Endothelial cell of umbilical vein (primary cell): ENCODE data around the gene NEXN. TPM values are rescaled to one million over a fixed set of nuclear protein-coding genes. Genes with fewer than 3 reads are reported as not detected.
A peak's percentile ranks its signal among the peaks of the same experiment; 100 is the strongest.

ENCODE experiments used
- BruUV-seq: library from RNA; stranded (reverse); fragments of 400-500 nt; replicated peaks from 2 replicates; lab custom pipeline; 2021; lab: Mats Ljungman, UMichigan
- CTCF ChIA-PET: fragments of 300-600, 350-600 bp; sonication (Branson Sonifier 250); formaldehyde crosslinking; loops from one replicate; lab custom pipeline; 2021; ENCODE audit warnings: antibody characterized with exemption, inconsistent platforms; lab: Charles Lee
- POLR2A ChIA-PET: fragments of 300-600, 350-600 bp; sonication (Branson Sonifier 250); formaldehyde crosslinking; loops from one replicate; lab custom pipeline; 2021; ENCODE audit warnings: antibody characterized with exemption, inconsistent platforms; lab: Charles Lee
- DNase-seq: peaks from one replicate; pipeline ENCODE4 v3.0.0-alpha.2; 2011; ENCODE audit warnings: low read depth, low spot score
- FAIRE-seq: peaks from 2 replicates; lab custom pipeline; 2011; peaks lifted over from hg19 to GRCh38; lab: Jason Lieb, UNC
- H2AFZ ChIP-seq: 2 replicates; pipeline ENCODE4 v1.6.0; 2012; ENCODE audit warnings: low read depth, low read length, control low read depth, inconsistent platforms
- H3K27ac ChIP-seq: 2 replicates; pipeline ENCODE4 v1.5.1; 2011; ENCODE audit warnings: low read depth, mild to moderate bottlenecking, control low read depth, low read length, moderate library complexity; ENCODE audit not compliant: insufficient read depth
- H3K27me3 ChIP-seq, 2 experiments: 2 replicates each; pipeline versions ENCODE4 v1.6.0 to v1.6.1; 2011; ENCODE audit warnings: low read length in 2 of 2, mixed read lengths in 1 of 2; ENCODE audit not compliant: control insufficient read depth in 2 of 2, insufficient read depth in 2 of 2
- H3K36me3 ChIP-seq, 2 experiments: 2 replicates in 1 of 2; 3 replicates in 1 of 2; pipeline ENCODE4 v1.5.1; 2011; ENCODE audit warnings: low read length in 2 of 2, mild to moderate bottlenecking in 1 of 2, moderate library complexity in 1 of 2; ENCODE audit not compliant: control insufficient read depth in 2 of 2, insufficient read depth in 2 of 2; ENCODE audit errors: extremely low read depth in 1 of 2
- H3K4me1 ChIP-seq: 3 replicates; pipeline ENCODE4 v1.5.1; 2011; ENCODE audit warnings: mild to moderate bottlenecking, low read length; ENCODE audit not compliant: control insufficient read depth, insufficient read depth; ENCODE audit errors: extremely low read depth
- H3K4me2 ChIP-seq: 2 replicates; pipeline ENCODE4 v1.6.1; 2011; ENCODE audit warnings: low read length, control low read depth, mixed read lengths; ENCODE audit not compliant: insufficient read depth
- H3K4me3 ChIP-seq, 3 experiments: fragments of 200-600 bp in 1 of 3; sonication (generic), shearing (Covaris generic) in 1 of 3; replicated peaks in 1 of 3; 2 replicates each; pipeline ENCODE4 v1.5.1; 2011 to 2016; ENCODE audit warnings: control low read depth in 3 of 3, low read length in 3 of 3, mild to moderate bottlenecking in 2 of 3, inconsistent platforms in 1 of 3, low read depth in 1 of 3, moderate library complexity in 1 of 3; ENCODE audit not compliant: insufficient read depth in 1 of 3
- H3K79me2 ChIP-seq: 2 replicates; pipeline ENCODE4 v1.6.0; 2012; ENCODE audit warnings: low read length, inconsistent platforms; ENCODE audit not compliant: control insufficient read depth, insufficient read depth
- H3K9ac ChIP-seq: replicated peaks from 2 replicates; pipeline ENCODE3; 2011; ENCODE audit warnings: low read length, control low read depth; ENCODE audit not compliant: insufficient read depth; ENCODE audit errors: extremely low read depth
- H3K9me1 ChIP-seq: replicated peaks from 3 replicates; pipeline ENCODE4 v1.6.0; 2011; ENCODE audit warnings: mild to moderate bottlenecking, low read length; ENCODE audit not compliant: control insufficient read depth, insufficient read depth; ENCODE audit errors: extremely low read depth
- H3K9me3 ChIP-seq: replicated peaks from 2 replicates; pipeline ENCODE4 v1.5.1; 2012; ENCODE audit warnings: low read length, inconsistent platforms; ENCODE audit not compliant: control insufficient read depth, insufficient read depth
- H4K20me1 ChIP-seq: replicated peaks from 2 replicates; pipeline ENCODE3; 2011; ENCODE audit warnings: mild to moderate bottlenecking, low read length; ENCODE audit not compliant: control insufficient read depth, insufficient read depth; ENCODE audit errors: extremely low read depth
- EZH2 ChIP-seq: IDR thresholded peaks from 2 replicates; pipeline ENCODE4 v1.6.1; 2012; ENCODE audit warnings: borderline replicate concordance, low read depth, mild to moderate bottlenecking, moderate library complexity, low read length, inconsistent platforms; ENCODE audit not compliant: severe bottlenecking
- FOS ChIP-seq: IDR thresholded peaks from 2 replicates; pipeline ENCODE4 v1.6.1; 2011; ENCODE audit warnings: mild to moderate bottlenecking, low read length, moderate library complexity, borderline replicate concordance; ENCODE audit not compliant: insufficient read depth
- GATA2 ChIP-seq: IDR thresholded peaks from 2 replicates; pipeline ENCODE4 v1.7.0; 2011; ENCODE audit warnings: low read depth, mild to moderate bottlenecking, moderate library complexity, mixed read lengths, low read length; ENCODE audit not compliant: insufficient read length, insufficient read depth
- JUN ChIP-seq: IDR thresholded peaks from 2 replicates; pipeline ENCODE4 v1.6.1; 2011; ENCODE audit warnings: borderline replicate concordance, low read depth; ENCODE audit not compliant: insufficient read length, insufficient read depth
- MYC ChIP-seq: IDR thresholded peaks from one replicate; pipeline ENCODE4 v1.6.1; 2011; ENCODE audit warnings: mild to moderate bottlenecking, low read depth, low read length
- POLR2A ChIP-seq: IDR thresholded peaks from 2 replicates; pipeline ENCODE4 v1.6.1; 2012; ENCODE audit warnings: low read depth, mild to moderate bottlenecking, control low read depth, low read length
- POLR2AphosphoS5 ChIP-seq: IDR thresholded peaks from 2 replicates; pipeline ENCODE4 v1.6.1; 2012; ENCODE audit warnings: low read depth, mild to moderate bottlenecking, control low read depth, low read length, moderate library complexity; ENCODE audit not compliant: insufficient read depth
- dilution Hi-C: fragments of 300-500 bp; cut with MboI; formaldehyde crosslinking; loops from one replicate; pipeline ENCODE4 v1.15.0; 2019; ENCODE audit warnings: low sequenced_read_pairs; ENCODE audit not compliant: extremely low pct_ligation_motif_present
- intact Hi-C: fragments of 100-400 bp; cut with micrococcal nuclease; formaldehyde crosslinking; loops from one replicate; pipeline ENCODE4 v1.10.0; 2022
- polyA plus RNA-seq, 4 experiments: library from polyadenylated mRNA; depleted of rRNA in 3 of 4; stranded (reverse) in 3 of 4; unstranded in 1 of 4; fragments of >200 nt; gene quantifications; 2 replicates each; pipeline versions ENCODE4 v1.2.1 to v1.2.3, GENCODE V29; 2011 to 2012; ENCODE audit warnings: missing spikeins in 1 of 4
- total RNA-seq: library from RNA; stranded (reverse); gene quantifications from 2 replicates; pipeline ENCODE4 v1.2.3, GENCODE V29; 2021
- TF ChIP-seq, protein P1 (sequence below): IDR thresholded peaks from 2 replicates; pipeline ENCODE4 v1.6.1; 2011; ENCODE audit not compliant: insufficient read depth, insufficient read length

NEXN gene
- total and polyA plus RNA-seq, 2 donors (not counting 3 experiments of a cell fraction or from before 2014, with no cell fraction given), result 1.0 to 11.7 TPM

GRCh38 chr1:77899647-77900320 lies 11.4 kb downstream of the NEXN start:
- Histone ChIP-seq H3K9me1 (no peaks in the 10 kb centered on the region), H4K20me1 (no peaks in the 10 kb centered on the region), H3K4me2 (no peak overlapping the region), H3K9ac (no peak overlapping the region), H3K79me2 (peaks cover 8% of the 10 kb centered on the region), H3K27ac (no peak overlapping the region), H3K27me3 (no peaks in the 10 kb centered on the region), H3K4me1 (peaks cover 4% of the 10 kb centered on the region), H2AFZ (no peak overlapping the region), H3K36me3 (no peaks in the 10 kb centered on the region), H3K4me3 (no peak overlapping the region), H3K9me3 (no peaks in the 10 kb centered on the region)
- dilution Hi-C loops, result no loop called here
- CTCF ChIA-PET, result interaction anchor here (0.6 to 2.1 kb wide), 34 partner anchors 8 to 363 kb away, joined by 3 to 48 read pairs (median 4); partner anchors contain the start of genes MIGA1, NEXN and USP33
- FAIRE-seq (no peak), DNase-seq (peak; percentile 36)
- POLR2A ChIA-PET, result interaction anchor here (1.3 kb wide), 1 partner anchor 12 kb away, joined by 3 read pairs; the partner anchor contains the start of gene NEXN
- TF ChIP-seq MYC (no peak), POLR2A (no peak), EZH2 (no peak), POLR2AphosphoS5 (no peak), JUN (peak; percentile 26), FOS (peak; percentile 56), GATA2 (no peak)
- TF ChIP-seq, protein P1, sequence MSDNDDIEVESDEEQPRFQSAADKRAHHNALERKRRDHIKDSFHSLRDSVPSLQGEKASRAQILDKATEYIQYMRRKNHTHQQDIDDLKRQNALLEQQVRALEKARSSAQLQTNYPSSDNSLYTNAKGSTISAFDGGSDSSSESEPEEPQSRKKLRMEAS, result no peak
- BruUV-seq, result no TSS peak
- intact Hi-C loops, result loop anchor here (1.0 to 10.0 kb wide), 5 partner anchors 67 to 751 kb away; no protein-coding TSS in a partner anchor
